GM19238 (cell line): ENCODE results near the gene PHRF1.

Source experiments
- DNase-seq: peaks from one replicate; pipeline ENCODE4 v3.0.0; 2011; ENCODE audit warnings: low spot score; ENCODE audit not compliant: insufficient read length

PHRF1 gene

GRCh38 chr11:537622-538430 lies 38.4 kb upstream of the PHRF1 start:
- DNase-seq: no peak

GRCh38 chr11:538431-539051 lies 37.7 kb upstream of the PHRF1 start:
- no peak for DNase-seq

- no peak for DNase-seq
Observed at GRCh38 chr11:539971-540481, 36.2 kb upstream of the PHRF1 start.

GRCh38 chr11:540583-541432 lies 35.5 kb upstream of the PHRF1 start:
- DNase-seq: no peak

DNA sequence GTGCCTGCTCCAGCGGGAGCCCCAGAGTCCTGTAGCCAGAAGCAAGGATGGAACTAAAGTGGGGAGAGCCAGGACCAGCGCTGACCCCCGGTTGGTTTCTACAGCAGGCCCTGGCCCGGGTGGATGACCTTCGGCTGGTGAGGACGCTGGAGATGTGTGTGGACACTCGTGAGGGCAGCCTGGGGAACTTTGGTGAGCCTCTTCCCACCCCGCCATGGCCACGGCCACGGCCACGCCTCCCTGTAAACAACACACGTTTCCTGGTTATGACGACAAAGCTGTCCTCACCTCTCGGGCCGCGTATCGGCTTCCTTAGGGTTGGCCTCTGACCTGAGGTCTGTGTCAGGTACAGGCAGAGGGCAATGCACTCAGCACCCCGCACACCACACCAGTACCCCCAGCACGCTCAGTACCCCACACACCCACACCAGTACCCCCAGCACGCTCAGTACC lies 34.8 kb upstream of the PHRF1 start:
- DNase-seq: no peak

- DNase-seq: no peak
Observed at GRCh38 chr11:544817-545166, 31.5 kb upstream of the PHRF1 start.

DNA sequence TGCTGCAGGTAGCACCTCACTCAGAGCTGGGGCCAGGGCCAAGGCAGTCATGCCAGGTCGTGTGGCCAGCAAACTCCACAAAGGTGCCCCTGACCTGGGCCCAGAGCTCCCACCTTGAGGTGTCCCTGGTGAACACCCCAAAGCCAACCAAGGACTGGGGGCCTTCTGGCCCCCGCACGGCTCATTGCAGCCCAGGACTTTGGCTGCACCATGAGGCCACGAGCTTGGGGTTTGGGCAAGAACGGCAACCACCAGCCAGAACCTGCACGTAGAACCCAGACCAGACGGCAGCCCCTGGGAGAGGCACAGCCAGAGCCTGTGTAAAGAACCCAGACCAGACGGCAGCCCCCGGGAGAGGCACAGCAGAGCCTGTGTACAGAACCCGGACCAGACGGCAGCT lies 31.1 kb upstream of the PHRF1 start:
- DNase-seq: no peak

- no peak for DNase-seq
Observed at GRCh38 chr11:548700-549603, 27.3 kb upstream of the PHRF1 start.

DNA sequence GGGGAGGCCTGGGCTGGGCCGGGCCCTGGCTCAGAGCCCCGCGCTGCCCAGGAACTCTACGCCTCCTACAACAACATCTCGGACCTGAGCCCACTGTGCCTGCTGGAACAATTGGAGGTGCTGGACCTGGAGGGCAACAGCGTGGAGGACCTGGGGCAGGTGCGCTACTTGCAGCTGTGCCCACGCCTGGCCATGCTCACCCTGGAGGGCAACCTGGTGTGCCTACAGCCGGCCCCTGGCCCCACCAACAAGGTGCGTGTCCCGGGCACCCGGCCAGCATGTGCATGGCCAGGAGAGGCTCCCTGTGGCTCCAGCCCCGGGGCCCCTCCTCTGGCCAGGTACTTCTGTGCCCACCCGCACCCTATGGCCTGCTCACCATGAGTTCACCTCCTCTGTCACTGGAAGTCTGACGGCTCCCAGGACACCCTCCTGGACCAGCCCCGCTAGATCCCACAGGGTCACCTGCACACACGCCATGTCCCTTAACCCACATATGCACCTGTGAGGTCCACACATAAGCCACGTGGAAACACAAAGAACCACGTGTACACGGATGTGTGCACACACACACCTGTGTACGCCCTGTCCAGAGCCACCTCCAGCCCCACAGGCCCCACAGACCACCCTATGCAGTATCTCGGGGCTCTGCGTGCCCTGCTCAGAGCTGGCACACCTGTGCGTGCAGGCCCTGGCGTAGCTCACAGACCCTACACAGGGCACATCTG lies 26.1 kb upstream of the PHRF1 start:
- no peak for DNase-seq

- DNase-seq: no peak
Observed at GRCh38 chr11:550746-551085, 25.6 kb upstream of the PHRF1 start.

- DNase-seq: no peak
Observed at GRCh38 chr11:551131-551530, 25.1 kb upstream of the PHRF1 start.

GRCh38 chr11:551596-551995 lies 24.7 kb upstream of the PHRF1 start:
- no peak for DNase-seq

- no peak for DNase-seq
Observed at GRCh38 chr11:553083-553987, 22.9 kb upstream of the PHRF1 start.

- no peak for DNase-seq
Observed at GRCh38 chr11:553988-554340, 22.3 kb upstream of the PHRF1 start.

GRCh38 chr11:554428-555226 lies 21.6 kb upstream of the PHRF1 start:
- peak; percentile 85 for DNase-seq

DNA sequence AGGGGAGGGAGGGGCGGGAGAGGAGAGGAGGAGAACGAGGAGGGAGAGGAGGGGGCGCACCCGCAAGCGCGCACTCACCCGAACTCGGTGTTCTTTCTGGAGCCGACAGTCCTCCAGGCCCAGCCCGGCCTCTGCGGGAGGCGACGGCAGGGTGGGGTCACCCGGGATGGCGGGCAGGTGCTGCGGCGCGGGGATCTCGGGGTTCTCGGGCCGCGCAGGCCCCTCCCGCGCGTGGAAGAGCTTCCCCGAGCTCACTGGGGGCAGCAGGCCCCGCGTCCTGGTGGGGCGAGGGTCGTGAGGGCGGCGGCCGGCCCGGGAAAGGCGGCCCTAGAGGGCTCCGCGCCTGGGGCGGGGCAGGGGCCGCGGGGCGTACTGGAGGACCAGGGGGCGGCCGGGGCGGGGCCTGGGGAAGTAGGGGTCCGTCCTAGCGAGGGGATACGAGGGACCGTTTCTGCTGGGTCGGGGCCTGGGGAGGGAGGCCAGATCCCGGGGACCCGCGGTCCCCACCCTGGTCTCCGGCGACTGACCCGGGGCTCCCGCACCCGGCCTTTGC lies 21.0 kb upstream of the PHRF1 start:
- DNase-seq: no peak

DNA sequence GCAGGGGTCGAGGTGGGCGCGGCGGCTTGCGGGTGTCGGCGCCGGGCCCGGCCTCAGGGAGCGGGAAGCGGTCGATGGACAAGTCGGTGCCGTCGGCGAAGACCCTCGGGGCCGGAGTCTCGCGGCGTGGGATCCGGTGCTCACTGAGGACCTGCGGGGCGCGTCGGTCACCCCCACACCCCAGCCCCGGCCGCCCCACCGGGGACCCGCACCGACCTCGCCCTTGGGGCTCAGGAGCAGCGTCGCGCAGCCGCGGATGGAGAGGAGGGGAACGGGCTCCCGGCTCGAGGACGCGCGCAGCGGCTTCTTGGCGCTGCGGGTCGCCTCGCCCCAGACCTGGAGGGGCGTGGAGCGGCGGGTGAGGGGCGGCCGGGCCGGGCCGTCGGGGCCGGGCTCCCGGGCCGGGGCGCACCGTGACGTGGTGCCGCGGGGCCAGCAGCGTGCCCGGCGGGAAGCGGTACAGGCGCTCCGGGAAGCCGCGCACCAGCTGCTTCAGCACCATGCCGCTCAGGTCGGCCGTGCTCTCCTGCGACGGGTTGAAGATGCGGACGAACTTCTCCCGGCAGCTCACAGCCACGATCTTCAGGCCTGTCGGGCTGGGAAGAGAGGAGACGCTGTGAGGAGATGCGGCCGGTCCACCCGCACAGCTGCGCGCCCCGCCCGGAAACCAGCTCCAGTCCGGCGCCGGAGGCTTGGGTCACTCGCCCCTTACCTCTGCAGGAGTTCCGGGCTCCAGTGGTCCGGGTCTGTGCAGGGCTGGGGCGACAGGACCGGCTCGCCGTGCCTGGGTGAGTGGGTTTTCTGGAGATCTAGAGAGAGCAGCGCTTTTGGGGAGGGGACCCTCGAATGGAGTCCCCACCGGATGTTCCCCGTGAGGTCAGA lies 20.2 kb upstream of the PHRF1 start:
- no peak for DNase-seq
